ENCODE data around the gene HOXA3.

The HOXA3 gene

GRCh38 chr7:27184337-27185012 is 32.1 kb upstream of the HOXA3 start:
- peaks cover 4% of the 10 kb centered on the region for H3K36me3 Mint-ChIP-seq (ENCODE audit: low read depth)
- H3K27ac Mint-ChIP-seq, result peak overlapping the region; percentile 67
- peaks cover 86% of the 10 kb centered on the region for H3K27me3 Mint-ChIP-seq (ENCODE audit: low read depth)
- H3K9me3 Mint-ChIP-seq, result no peaks in the 10 kb centered on the region
- peak overlapping the region; percentile 42 for H3K4me3 Mint-ChIP-seq
- H3K4me1 Mint-ChIP-seq (ENCODE audit: low read depth), result peaks cover 21% of the 10 kb centered on the region

GRCh38 chr7:27183682-27184336 is 31.4 kb upstream of the HOXA3 start:
- H3K36me3 Mint-ChIP-seq (ENCODE audit: low read depth), result peaks cover 4% of the 10 kb centered on the region
- H3K27me3 Mint-ChIP-seq (ENCODE audit: low read depth), result peaks cover 86% of the 10 kb centered on the region
- peak overlapping the region; percentile 31 for H3K27ac Mint-ChIP-seq
- no peaks in the 10 kb centered on the region for H3K9me3 Mint-ChIP-seq
- H3K4me1 Mint-ChIP-seq (ENCODE audit: low read depth), result peaks cover 23% of the 10 kb centered on the region
- H3K4me3 Mint-ChIP-seq, result no peak overlapping the region

- H3K27me3 Mint-ChIP-seq (ENCODE audit: low read depth), result peaks cover 85% of the 10 kb centered on the region
- peaks cover 4% of the 10 kb centered on the region for H3K36me3 Mint-ChIP-seq (ENCODE audit: low read depth)
- peaks cover 18% of the 10 kb centered on the region for H3K4me1 Mint-ChIP-seq (ENCODE audit: low read depth)
- peak overlapping the region; percentile 31 for H3K27ac Mint-ChIP-seq
- H3K4me3 Mint-ChIP-seq, result no peak overlapping the region
- no peaks in the 10 kb centered on the region for H3K9me3 Mint-ChIP-seq
These were observed 30.7 kb upstream of the HOXA3 start for GRCh38 chr7:27182861-27183681.

GRCh38 chr7:27182285-27182841 is 30.0 kb upstream of the HOXA3 start:
- Mint-ChIP-seq H3K27ac (no peak overlapping the region), H3K4me3 (no peak overlapping the region), H3K4me1 (ENCODE audit: low read depth) (peaks cover 18% of the 10 kb centered on the region), H3K36me3 (ENCODE audit: low read depth) (peaks cover 4% of the 10 kb centered on the region), H3K27me3 (ENCODE audit: low read depth) (peaks cover 85% of the 10 kb centered on the region), H3K9me3 (no peaks in the 10 kb centered on the region)

- Mint-ChIP-seq H3K27ac (no peak overlapping the region), H3K4me3 (no peak overlapping the region), H3K9me3 (no peaks in the 10 kb centered on the region), H3K4me1 (ENCODE audit: low read depth) (peaks cover 18% of the 10 kb centered on the region), H3K36me3 (ENCODE audit: low read depth) (peaks cover 4% of the 10 kb centered on the region), H3K27me3 (ENCODE audit: low read depth) (peaks cover 80% of the 10 kb centered on the region)
These were observed 29.5 kb upstream of the HOXA3 start for GRCh38 chr7:27181795-27182275.

GRCh38 chr7:27180431-27181420 is 28.3 kb upstream of the HOXA3 start:
- peaks cover 11% of the 10 kb centered on the region for H3K4me1 Mint-ChIP-seq (ENCODE audit: low read depth)
- peaks cover 69% of the 10 kb centered on the region for H3K27me3 Mint-ChIP-seq (ENCODE audit: low read depth)
- no peak overlapping the region for H3K27ac Mint-ChIP-seq
- H3K36me3 Mint-ChIP-seq (ENCODE audit: low read depth), result peaks cover 4% of the 10 kb centered on the region
- no peak overlapping the region for H3K4me3 Mint-ChIP-seq
- no peaks in the 10 kb centered on the region for H3K9me3 Mint-ChIP-seq

GRCh38 chr7:27179503-27180430 is 27.4 kb upstream of the HOXA3 start:
- Mint-ChIP-seq H3K36me3 (ENCODE audit: low read depth) (peaks cover 2% of the 10 kb centered on the region), H3K27me3 (ENCODE audit: low read depth) (peaks cover 65% of the 10 kb centered on the region), H3K9me3 (no peaks in the 10 kb centered on the region), H3K4me1 (ENCODE audit: low read depth) (peaks cover 6% of the 10 kb centered on the region), H3K4me3 (no peak overlapping the region), H3K27ac (no peak overlapping the region)

GRCh38 chr7:27179030-27179429 is 26.6 kb upstream of the HOXA3 start:
- H3K4me1 Mint-ChIP-seq (ENCODE audit: low read depth), result peaks cover 5% of the 10 kb centered on the region
- H3K36me3 Mint-ChIP-seq (ENCODE audit: low read depth), result no peaks in the 10 kb centered on the region
- no peak overlapping the region for H3K4me3 Mint-ChIP-seq
- H3K9me3 Mint-ChIP-seq, result no peaks in the 10 kb centered on the region
- peaks cover 64% of the 10 kb centered on the region for H3K27me3 Mint-ChIP-seq (ENCODE audit: low read depth)
- no peak overlapping the region for H3K27ac Mint-ChIP-seq

GRCh38 chr7:27178366-27178765 is 26.0 kb upstream of the HOXA3 start:
- no peaks in the 10 kb centered on the region for H3K9me3 Mint-ChIP-seq
- H3K36me3 Mint-ChIP-seq (ENCODE audit: low read depth), result no peaks in the 10 kb centered on the region
- no peak overlapping the region for H3K4me3 Mint-ChIP-seq
- H3K27me3 Mint-ChIP-seq (ENCODE audit: low read depth), result peaks cover 59% of the 10 kb centered on the region
- peaks cover 5% of the 10 kb centered on the region for H3K4me1 Mint-ChIP-seq (ENCODE audit: low read depth)
- no peak overlapping the region for H3K27ac Mint-ChIP-seq

- Mint-ChIP-seq H3K27me3 (ENCODE audit: low read depth) (peaks cover 56% of the 10 kb centered on the region), H3K27ac (no peak overlapping the region), H3K4me3 (no peak overlapping the region), H3K36me3 (ENCODE audit: low read depth) (no peaks in the 10 kb centered on the region), H3K9me3 (no peaks in the 10 kb centered on the region), H3K4me1 (ENCODE audit: low read depth) (peaks cover 5% of the 10 kb centered on the region)
These were observed 25.5 kb upstream of the HOXA3 start for GRCh38 chr7:27177795-27178320.

GRCh38 chr7:27176962-27177794 is 24.8 kb upstream of the HOXA3 start:
- Mint-ChIP-seq H3K27me3 (ENCODE audit: low read depth) (peaks cover 54% of the 10 kb centered on the region), H3K27ac (no peak overlapping the region), H3K9me3 (no peaks in the 10 kb centered on the region), H3K4me3 (no peak overlapping the region), H3K4me1 (ENCODE audit: low read depth) (peaks cover 5% of the 10 kb centered on the region), H3K36me3 (ENCODE audit: low read depth) (no peaks in the 10 kb centered on the region)

- no peaks in the 10 kb centered on the region for H3K9me3 Mint-ChIP-seq
- peaks cover 54% of the 10 kb centered on the region for H3K27me3 Mint-ChIP-seq (ENCODE audit: low read depth)
- H3K4me1 Mint-ChIP-seq (ENCODE audit: low read depth), result peaks cover 7% of the 10 kb centered on the region
- H3K4me3 Mint-ChIP-seq, result no peak overlapping the region
- no peaks in the 10 kb centered on the region for H3K36me3 Mint-ChIP-seq (ENCODE audit: low read depth)
- H3K27ac Mint-ChIP-seq, result no peak overlapping the region
These were observed 24.1 kb upstream of the HOXA3 start for GRCh38 chr7:27176524-27176845.

All from T-helper 1 cell treated with Interleukin-12 subunit alpha and Interleukin-12 subunit beta and Interleukin-4 antibody, amounts not matched to agents 30 μg/mL and 1 μg/mL, for 36 hours (primary cell).